GM12872 (cell line): Measurements from ENCODE around the gene HSPB6.

Experiments
- TF ChIP-seq, protein P1 (sequence below): IDR thresholded peaks from 3 replicates; pipeline ENCODE4 v1.5.1; 2011; ENCODE audit warnings: low read depth, mild to moderate bottlenecking, low read length, moderate library complexity; ENCODE audit not compliant: insufficient read depth

HSPB6 gene

DNA sequence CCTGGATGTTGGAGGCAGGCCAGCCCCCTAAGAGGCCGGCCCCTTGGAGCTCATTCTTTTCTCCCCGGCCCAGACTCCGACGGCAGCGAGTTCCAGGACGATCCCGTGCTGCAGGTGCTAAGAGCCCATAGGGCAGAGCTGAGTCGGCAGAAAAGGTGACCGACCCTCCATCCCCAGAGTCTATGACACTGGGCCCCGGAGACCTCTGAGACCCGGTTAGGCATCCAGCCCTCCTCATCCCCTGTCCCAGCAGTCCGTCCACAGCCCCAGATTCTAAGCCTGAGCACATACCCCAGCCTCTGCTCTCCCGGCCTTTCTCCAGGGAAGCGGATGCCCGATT lies 11.2 kb upstream of the HSPB6 start:
- TF ChIP-seq, protein P1, sequence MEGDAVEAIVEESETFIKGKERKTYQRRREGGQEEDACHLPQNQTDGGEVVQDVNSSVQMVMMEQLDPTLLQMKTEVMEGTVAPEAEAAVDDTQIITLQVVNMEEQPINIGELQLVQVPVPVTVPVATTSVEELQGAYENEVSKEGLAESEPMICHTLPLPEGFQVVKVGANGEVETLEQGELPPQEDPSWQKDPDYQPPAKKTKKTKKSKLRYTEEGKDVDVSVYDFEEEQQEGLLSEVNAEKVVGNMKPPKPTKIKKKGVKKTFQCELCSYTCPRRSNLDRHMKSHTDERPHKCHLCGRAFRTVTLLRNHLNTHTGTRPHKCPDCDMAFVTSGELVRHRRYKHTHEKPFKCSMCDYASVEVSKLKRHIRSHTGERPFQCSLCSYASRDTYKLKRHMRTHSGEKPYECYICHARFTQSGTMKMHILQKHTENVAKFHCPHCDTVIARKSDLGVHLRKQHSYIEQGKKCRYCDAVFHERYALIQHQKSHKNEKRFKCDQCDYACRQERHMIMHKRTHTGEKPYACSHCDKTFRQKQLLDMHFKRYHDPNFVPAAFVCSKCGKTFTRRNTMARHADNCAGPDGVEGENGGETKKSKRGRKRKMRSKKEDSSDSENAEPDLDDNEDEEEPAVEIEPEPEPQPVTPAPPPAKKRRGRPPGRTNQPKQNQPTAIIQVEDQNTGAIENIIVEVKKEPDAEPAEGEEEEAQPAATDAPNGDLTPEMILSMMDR = no peak

DNA sequence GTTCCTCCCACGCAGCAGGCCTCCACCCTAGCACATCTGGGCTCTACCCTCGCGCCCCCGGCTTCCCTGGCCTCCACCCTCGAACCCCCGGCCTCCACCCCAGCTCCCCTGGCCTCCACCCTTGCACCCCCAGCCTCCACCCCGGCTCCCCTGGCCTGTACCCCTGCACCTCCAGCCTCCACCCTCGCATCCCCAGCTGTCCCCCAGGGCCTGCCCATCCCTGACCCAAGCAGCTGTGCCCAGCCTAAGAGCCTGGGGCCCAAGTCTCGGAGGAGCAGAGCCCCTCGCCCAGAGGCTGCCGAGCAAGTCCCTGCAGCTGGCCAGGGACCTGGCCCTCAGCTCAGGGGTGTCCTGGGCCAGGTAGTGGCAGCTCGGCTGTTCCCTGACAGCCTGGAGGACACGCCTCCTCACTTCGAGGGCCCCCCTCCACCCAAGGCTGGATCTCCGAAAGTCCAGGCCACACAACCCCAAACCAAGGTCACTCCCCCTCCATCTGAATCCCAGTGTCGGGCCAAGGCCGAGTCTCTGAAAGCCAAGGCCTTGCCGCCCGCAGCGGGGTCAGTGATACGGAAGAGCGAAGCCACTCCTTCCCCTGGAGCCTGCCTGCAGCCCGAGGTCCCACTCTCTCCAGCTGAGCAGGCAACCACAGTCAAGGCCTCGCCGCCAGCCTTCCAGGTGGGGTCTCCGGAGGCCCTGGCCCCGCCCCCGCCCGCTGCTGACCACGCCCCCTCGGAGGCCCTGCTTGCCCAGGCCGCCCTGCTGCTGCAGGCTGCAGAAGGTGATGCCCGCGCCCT lies 10.7 kb upstream of the HSPB6 start:
- TF ChIP-seq, protein P1 = no peak

DNA sequence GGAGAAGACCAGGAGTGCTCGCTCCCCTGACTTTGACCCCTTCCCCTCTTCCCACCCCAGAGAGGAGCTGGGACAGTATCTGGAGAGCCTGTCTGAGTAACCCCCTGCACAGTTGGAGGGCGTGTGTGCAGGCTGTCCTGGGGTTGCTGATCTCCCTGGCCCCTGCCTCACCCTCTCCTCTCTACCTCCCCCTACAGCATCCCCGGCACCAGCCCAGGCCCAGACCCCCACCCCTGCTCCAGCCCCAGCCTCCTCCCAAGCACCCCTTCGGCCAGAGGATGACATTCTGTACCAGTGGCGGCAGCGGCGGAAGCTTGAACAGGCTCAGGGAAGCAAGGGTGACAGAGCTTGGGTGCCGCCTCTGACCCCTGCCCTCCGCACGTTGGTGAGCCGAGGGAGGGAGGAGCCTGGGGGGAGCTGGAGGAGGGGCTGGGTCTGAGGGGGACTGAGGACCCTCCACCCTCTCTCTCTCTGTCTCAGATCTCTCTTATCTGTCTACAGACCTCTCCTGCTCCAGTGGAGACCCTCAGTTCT lies 9.8 kb upstream of the HSPB6 start:
- TF ChIP-seq, protein P1 = no peak

DNA sequence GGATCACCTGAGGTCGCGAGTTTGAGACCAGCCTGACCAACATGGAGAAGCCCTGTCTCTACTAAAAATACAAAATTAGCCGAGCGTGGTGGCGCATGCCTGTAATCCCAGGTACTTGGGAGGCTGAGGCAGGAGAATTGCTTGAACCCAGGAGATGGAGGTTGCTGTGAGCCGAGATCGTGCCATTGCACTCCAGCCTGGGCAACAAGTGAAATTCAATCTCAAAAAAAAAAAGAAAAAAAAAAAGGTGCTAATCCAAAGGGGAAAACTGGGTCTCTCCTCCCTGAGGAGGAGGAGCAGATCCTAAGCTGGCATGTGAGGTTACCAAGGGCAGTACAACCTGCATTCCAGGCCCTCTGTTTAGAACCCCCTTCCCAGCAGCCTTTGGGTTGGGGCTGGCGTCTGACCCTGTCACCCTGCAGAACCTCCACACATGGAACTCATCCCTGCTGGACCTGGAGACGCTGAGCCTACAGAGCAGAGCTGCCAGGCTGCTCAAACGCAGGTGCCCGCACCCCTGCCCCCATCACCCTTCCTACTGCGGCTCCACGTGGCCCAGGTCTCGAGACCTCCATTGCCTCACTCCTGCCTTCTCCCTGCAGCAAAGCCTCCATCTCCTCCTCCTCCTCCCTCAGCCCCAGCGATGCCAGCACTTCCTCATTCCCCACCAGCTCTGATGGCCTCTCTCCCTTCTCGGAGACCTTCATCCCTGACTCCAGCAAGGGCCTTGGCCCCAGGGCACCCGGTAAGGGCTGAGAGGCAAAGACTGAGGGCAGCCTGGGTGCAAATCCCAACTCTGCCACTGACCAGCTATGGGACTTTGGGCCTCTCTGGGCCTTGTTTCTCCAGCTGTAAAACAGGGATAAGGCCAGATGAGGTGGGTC lies 7.8 kb upstream of the HSPB6 start:
- TF ChIP-seq, protein P1 = no peak

DNA sequence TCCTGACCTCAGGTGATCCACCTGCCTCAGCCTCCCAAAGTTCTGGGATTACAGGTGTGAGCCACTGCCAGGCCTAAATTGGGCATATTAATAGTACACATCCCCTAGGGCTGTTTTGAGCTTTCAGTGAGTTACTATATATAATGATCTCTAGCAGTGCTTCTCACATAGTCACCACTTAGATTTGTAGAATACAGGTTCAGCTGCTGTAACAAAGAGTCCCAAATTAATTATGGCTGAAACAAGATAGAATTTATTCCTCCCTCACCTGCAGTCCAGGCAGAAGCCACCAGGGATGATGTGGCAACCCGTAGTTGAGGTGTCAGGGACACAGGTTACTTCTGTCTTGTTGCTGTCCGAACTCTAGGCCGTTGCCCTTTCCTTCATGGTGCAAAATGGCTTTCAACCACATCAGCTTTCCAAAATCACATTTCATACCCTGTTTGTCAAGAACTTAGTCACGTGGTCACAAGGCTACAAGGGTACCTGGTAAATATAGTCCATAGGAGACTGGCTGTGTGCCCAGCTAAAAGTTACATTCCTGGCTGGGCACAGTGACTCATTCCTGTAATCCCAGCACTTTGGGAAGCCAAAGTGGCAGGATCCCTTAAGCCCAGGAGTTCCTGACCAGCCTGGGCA lies 4.0 kb upstream of the HSPB6 start:
- TF ChIP-seq, protein P1 = no peak

DNA sequence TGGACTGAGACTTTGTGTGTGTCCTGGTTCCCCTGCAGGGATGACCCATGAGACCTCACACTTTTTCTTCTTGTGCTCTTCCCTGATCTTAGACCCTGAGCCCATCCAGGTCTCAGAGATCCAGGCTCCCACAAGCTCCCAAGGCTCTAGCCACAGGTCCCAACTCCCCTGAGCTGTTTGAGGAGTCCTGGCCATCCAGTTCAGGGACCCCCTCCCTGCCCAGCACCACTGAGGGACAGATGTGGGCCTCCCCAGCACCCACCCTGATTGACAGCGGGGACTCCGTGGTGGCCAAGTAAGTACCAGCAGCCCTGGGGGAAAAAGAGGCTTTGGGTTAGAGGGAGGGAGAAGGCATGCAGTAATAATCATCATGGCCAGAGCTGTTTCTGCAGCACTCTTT lies 2.9 kb upstream of the HSPB6 start:
- TF ChIP-seq, protein P1 = no peak
